D721Med (cell line): ENCODE results near the gene ARHGEF16.

Experiments used
- DNase-seq: peaks from one replicate; pipeline ENCODE4 v3.0.0; 2011; ENCODE audit warnings: low spot score; ENCODE audit not compliant: insufficient read length
- FAIRE-seq: peaks from 2 replicates; lab custom pipeline; 2011; peaks lifted over from hg19 to GRCh38; lab: Jason Lieb, UNC
- CTCF ChIP-seq: IDR thresholded peaks from 2 replicates; pipeline ENCODE4 v1.5.1; 2012; ENCODE audit warnings: mild to moderate bottlenecking, control low read depth; ENCODE audit not compliant: insufficient read depth; ENCODE audit errors: missing control alignments

Gene ARHGEF16

GRCh38 chr1:3456964-3457909 lies 2.8 kb downstream of the ARHGEF16 start:
- TF ChIP-seq CTCF: no peak
- DNase-seq (no peak), FAIRE-seq (no peak)

- TF ChIP-seq CTCF: no peak
- DNase-seq: no peak
- FAIRE-seq: no peak
Measured at GRCh38 chr1:3457910-3458883, 3.7 kb downstream of the ARHGEF16 start.

- no peak for TF ChIP-seq CTCF
- DNase-seq (no peak), FAIRE-seq (no peak)
Measured at GRCh38 chr1:3459051-3459908, 4.8 kb downstream of the ARHGEF16 start.

- no peak for TF ChIP-seq CTCF
- FAIRE-seq (no peak), DNase-seq (no peak)
Measured at GRCh38 chr1:3459940-3460671, 5.6 kb downstream of the ARHGEF16 start.

GRCh38 chr1:3460672-3461131 lies 6.2 kb downstream of the ARHGEF16 start:
- DNase-seq (no peak), FAIRE-seq (no peak)
- TF ChIP-seq CTCF: no peak
